Measurements from ENCODE around the gene ADAM33.

The ADAM33 gene

GRCh38 chr20:3658019-3658715, 23.6 kb downstream of the ADAM33 start:
- H3K36me3 ChIP-seq: no peaks in the 10 kb centered on the region
- H3K4me1 ChIP-seq (ENCODE audit: control insufficient read depth in 1 of 2, insufficient read depth in 1 of 2, low read depth in 1 of 2, low read length in 1 of 2): peaks cover 16 to 37% of the 10 kb centered on the region in 2 experiments
- no peak overlapping the region for H3K4me3 ChIP-seq (ENCODE audit: low read depth in 1 of 2, low read length in 1 of 2)
- no peaks in the 10 kb centered on the region for H3K9me3 ChIP-seq
- no peak for TF ChIP-seq CTCF (IDR thresholded peaks at IDR 0.05)
- no peak overlapping the region for H3K27ac ChIP-seq
- peaks cover 57% of the 10 kb centered on the region for H3K27me3 ChIP-seq

GRCh38 chr20:3655131-3655405, 26.7 kb downstream of the ADAM33 start:
- peaks cover 26% of the 10 kb centered on the region for H3K27me3 ChIP-seq
- H3K4me1 ChIP-seq (ENCODE audit: control insufficient read depth in 1 of 2, insufficient read depth in 1 of 2, low read depth in 1 of 2, low read length in 1 of 2): peaks cover 19 to 46% of the 10 kb centered on the region in 2 experiments
- no peaks in the 10 kb centered on the region for H3K9me3 ChIP-seq
- no peak for TF ChIP-seq CTCF (IDR thresholded peaks at IDR 0.05)
- no peaks in the 10 kb centered on the region for H3K36me3 ChIP-seq
- H3K4me3 ChIP-seq (ENCODE audit: low read depth in 1 of 2, low read length in 1 of 2): no peak overlapping the region
- no peak overlapping the region for H3K27ac ChIP-seq

GRCh38 chr20:3654326-3655130, 27.3 kb downstream of the ADAM33 start:
- Histone ChIP-seq H3K9me3 (no peaks in the 10 kb centered on the region), H3K27me3 (peaks cover 20% of the 10 kb centered on the region), H3K36me3 (no peaks in the 10 kb centered on the region), H3K4me1 (ENCODE audit: control insufficient read depth in 1 of 2, insufficient read depth in 1 of 2, low read depth in 1 of 2, low read length in 1 of 2) (peaks cover 19 to 46% of the 10 kb centered on the region in 2 experiments), H3K27ac (peak overlapping the region; percentile 85), H3K4me3 (ENCODE audit: low read depth in 1 of 2, low read length in 1 of 2) (no peak overlapping the region)
- TF ChIP-seq CTCF (IDR thresholded peaks at IDR 0.05): no peak

- TF ChIP-seq CTCF (IDR thresholded peaks at IDR 0.05): no peak
- H3K27me3 ChIP-seq: peaks cover 14% of the 10 kb centered on the region
- H3K27ac ChIP-seq: peak overlapping the region; percentile 85
- no peak overlapping the region for H3K4me3 ChIP-seq (ENCODE audit: low read depth in 1 of 2, low read length in 1 of 2)
- H3K4me1 ChIP-seq (ENCODE audit: control insufficient read depth in 1 of 2, insufficient read depth in 1 of 2, low read depth in 1 of 2, low read length in 1 of 2): peaks cover 19 to 42% of the 10 kb centered on the region in 2 experiments
- H3K36me3 ChIP-seq: no peaks in the 10 kb centered on the region
- no peaks in the 10 kb centered on the region for H3K9me3 ChIP-seq
These were observed 27.9 kb downstream of the ADAM33 start for GRCh38 chr20:3653921-3654320.

- Histone ChIP-seq H3K27ac (peak overlapping the region; percentile 85), H3K36me3 (peaks cover 3% of the 10 kb centered on the region), H3K4me3 (ENCODE audit: low read depth in 1 of 2, low read length in 1 of 2) (peak overlapping the region in 1 of 2 experiments; percentile 29), H3K4me1 (ENCODE audit: control insufficient read depth in 1 of 2, insufficient read depth in 1 of 2, low read depth in 1 of 2, low read length in 1 of 2) (peaks cover 19 to 38% of the 10 kb centered on the region in 2 experiments), H3K27me3 (peaks cover 5% of the 10 kb centered on the region), H3K9me3 (no peaks in the 10 kb centered on the region)
- no peak for TF ChIP-seq CTCF (IDR thresholded peaks at IDR 0.05)
These were observed 28.9 kb downstream of the ADAM33 start for GRCh38 chr20:3652676-3653596.
